ENCODE results near the gene FAM47E.
"Not testable (repeated sequence)": the region's sequence is repeated elsewhere in the genome, so short reads cannot be mapped to it uniquely, and the experiment has no call there.

Gene FAM47E

DNA sequence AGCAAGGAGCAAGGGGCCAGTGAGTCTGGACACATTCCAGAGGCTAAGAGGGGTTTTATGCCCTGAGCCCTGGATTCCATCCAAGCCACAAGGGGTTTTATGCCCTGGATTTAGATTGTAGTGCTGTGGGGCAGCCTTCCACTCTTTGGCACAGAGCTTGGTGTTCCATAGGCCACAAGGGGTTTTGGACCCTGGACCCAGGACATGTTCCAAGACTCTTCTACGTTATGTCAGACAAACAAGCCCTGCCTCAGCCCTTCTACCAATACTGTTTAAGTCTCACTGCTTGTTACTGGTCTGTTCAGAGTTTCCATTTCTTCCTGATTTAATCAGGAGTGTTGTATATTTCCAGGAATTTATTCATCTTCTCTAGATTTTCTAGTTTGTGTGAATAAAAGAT is 25.1 kb upstream of the FAM47E start:
- no peak for DNase-seq (ENCODE audit: low spot score)

DNA sequence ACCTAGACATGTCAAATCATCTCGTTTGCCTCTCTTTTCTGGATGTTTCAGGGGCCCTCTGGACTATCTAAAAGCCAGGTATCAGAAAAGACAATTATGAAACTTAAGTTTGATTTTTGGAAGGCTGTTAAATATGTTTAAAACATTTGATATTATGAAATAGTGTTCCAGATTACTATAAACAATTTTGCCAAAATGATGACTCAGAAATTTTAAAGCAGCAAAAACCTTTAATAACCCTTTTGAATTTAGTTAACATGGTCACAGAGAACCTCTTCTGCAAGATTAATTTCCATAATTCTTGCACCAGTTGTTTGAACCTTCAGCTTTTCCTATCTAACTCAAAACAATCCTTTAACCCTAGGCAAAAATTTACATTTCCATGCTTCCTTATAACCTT is 18.8 kb upstream of the FAM47E start:
- no peak for DNase-seq (ENCODE audit: low spot score)

- DNase-seq (ENCODE audit: low spot score) = no peak
Observed at GRCh38 chr4:76233083-76233482, 18.4 kb upstream of the FAM47E start.

GRCh38 chr4:76233529-76233928 is 18.0 kb upstream of the FAM47E start:
- DNase-seq (ENCODE audit: low spot score) = no peak

DNA sequence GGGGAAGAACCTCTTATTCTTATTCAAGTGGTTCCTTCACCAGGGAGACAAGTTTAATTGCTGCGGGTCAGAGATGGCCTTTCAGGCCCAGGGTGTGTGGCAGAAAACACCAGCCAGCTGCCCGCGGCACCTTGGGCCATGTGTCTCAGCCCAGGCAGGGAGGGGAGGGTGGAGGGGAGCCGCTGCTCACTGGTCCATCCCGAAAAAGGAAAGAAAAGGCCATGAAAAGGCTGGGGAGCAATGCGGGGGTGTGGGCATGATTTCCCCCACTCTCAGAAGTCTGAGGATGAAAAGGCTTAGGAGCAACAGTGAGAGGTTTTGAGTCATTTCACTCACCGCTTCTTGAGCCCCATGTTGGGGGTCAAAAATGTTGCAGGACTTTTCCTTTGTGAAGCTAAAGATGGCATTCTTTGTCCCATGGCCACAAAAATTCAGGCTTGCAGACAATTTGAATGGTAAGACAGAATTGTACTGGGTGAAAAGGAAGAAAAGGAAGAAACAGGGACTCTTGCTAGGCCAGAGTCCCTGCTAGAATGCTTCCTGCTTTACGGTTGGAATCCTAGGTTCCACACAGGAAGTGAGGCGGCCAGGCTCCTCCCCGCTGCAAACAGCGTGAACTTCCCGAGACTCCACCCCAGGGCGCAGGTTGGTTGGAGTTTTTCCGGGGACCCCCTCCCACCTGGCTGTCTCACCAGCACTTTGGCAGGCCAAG is 17.4 kb upstream of the FAM47E start:
- no peak for DNase-seq (ENCODE audit: low spot score)

DNA sequence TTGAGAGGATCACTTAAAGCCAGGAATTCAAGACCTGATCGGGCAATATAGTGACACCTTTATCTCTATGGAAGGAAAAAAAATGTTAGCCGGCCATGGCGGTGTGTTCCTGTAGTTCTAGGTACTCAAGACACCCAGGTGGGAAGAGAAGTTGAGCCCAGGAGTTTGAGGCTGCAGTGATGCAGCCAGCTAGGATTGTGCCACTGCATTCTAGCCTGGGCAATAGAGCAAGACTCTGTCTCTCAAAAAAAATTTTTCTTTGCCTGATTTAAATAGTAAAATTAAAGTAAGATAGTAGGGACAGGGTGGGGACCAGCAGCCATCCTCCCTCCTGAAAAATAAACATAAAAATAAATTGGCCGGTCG is 16.9 kb upstream of the FAM47E start:
- no peak for DNase-seq (ENCODE audit: low spot score)

GRCh38 chr4:76235407-76235806 is 16.1 kb upstream of the FAM47E start:
- no peak for DNase-seq (ENCODE audit: low spot score)

DNA sequence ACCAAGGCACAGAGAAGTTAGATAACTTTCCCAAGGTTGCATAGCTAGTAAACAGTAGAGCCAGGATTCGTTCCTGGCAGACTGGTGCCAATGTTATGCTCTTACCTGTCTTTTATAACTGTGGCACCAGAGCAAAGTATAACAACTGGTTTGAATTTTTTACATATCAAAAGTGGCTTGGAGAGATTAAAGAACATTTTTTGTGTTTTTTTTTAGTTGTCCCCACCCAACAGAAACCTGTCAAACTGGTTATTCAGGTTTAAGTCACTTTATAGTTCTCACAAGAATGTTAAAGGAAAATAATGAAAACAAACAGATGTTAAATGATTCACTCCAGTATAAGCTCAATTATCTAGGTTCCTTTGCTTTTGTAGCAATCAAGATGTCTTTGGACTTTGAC is 15.6 kb upstream of the FAM47E start:
- no peak for DNase-seq (ENCODE audit: low spot score)

GRCh38 chr4:76238236-76238635 is 13.3 kb upstream of the FAM47E start:
- no peak for DNase-seq (ENCODE audit: low spot score)

- DNase-seq (ENCODE audit: low spot score) = no peak
Observed at GRCh38 chr4:76238701-76239100, 12.8 kb upstream of the FAM47E start.

- DNase-seq (ENCODE audit: low spot score) = no peak
Observed at GRCh38 chr4:76240236-76240635, 11.3 kb upstream of the FAM47E start.

GRCh38 chr4:76243877-76244276 is 7.6 kb upstream of the FAM47E start:
- DNase-seq (ENCODE audit: low spot score) = not testable (repeated sequence)

DNA sequence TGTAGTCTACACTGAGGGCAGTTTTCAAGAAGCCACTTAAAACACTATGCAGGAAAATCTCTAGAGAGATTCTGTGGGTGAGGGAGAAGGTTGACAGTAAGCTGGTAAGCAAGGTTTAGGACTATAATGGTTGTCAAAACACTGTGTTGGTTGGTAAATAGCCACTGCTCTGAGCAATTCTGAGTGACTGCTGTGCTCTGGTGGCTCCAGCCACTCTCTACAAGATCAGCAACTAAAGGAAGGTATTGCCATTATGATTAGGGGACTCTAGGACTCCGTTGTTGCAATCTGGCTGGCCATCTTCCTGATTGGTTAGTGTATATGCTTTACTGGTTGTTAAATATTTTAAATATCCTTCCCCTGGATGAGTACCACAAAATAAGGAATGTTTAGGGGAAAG is 5.5 kb upstream of the FAM47E start:
- DNase-seq (ENCODE audit: low spot score) = no peak

- DNase-seq (ENCODE audit: low spot score) = no peak
Observed at GRCh38 chr4:76246852-76247251, 4.7 kb upstream of the FAM47E start.

GRCh38 chr4:76250962-76251361 is 559 bp upstream of the FAM47E start:
- no peak for DNase-seq (ENCODE audit: low spot score)

DNA sequence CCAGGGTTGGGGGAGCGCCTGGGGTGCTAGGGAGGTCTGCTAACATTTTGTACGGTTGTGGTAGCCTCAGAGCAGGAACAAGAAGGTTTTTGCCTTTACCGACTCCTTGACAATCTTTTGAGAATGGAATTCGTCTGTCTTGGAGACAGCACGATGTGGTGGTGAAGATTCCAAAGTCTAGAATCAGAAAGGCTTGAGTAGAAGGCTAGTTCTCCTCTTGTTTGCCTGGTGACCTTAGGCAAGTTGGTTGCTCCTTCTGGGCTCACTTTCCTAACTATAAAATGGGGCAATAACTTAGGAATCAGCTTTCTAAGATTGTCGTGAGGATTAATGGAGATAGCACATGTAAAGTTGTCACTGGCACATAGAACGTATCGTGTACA is 741 bp downstream of the FAM47E start:
- no peak for DNase-seq (ENCODE audit: low spot score)

- no peak for DNase-seq (ENCODE audit: low spot score)
Observed at GRCh38 chr4:76253511-76253910, 2.0 kb downstream of the FAM47E start.

DNA sequence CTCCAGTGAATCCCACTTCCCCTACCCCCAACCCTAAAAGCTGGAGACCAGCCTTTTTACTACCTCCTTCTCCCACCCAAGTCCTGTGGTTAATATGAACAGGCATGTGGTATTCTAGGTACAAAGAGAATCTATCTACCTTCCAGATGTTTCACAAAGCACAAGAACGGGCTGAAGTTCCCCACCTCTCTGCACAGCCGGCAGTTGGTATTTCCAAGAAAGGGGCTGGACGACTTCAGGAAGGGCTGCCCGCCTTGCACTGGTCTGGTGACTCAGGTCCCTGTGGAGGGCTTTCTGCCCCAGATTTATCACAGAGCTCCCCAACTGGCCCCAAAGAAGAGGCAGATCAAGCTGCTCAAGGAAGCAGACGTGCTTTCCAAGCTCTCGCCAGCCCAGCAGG is 4.5 kb downstream of the FAM47E start:
- no peak for DNase-seq (ENCODE audit: low spot score)

GRCh38 chr4:76256968-76257367 is 5.4 kb downstream of the FAM47E start:
- no peak for DNase-seq (ENCODE audit: low spot score)

- DNase-seq (ENCODE audit: low spot score) = no peak
Observed at GRCh38 chr4:76257824-76258223, 6.3 kb downstream of the FAM47E start.

- no peak for DNase-seq (ENCODE audit: low spot score)
Observed at GRCh38 chr4:76260571-76260970, 9.1 kb downstream of the FAM47E start.

GRCh38 chr4:76265631-76266218 is 14.2 kb downstream of the FAM47E start:
- DNase-seq (ENCODE audit: low spot score) = no peak

DNA sequence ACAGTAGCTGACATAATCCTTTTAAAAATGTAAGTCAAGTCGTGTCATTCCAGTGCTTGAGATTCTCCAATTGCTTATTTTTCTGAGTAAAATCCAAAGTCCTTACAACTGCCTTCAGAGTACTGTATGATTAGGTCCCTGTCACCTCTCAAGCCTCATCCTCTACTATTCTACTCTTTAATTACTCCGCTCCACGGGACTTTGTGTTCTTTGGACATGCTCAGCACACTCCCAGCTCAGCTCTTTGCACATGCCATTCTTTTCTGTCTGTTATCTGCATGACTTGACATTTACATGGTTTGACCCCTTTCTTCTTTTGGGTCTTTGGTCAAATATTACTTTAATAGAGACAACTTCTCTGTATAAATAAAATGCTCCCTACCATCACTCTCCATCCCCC is 15.1 kb downstream of the FAM47E start:
- no peak for DNase-seq (ENCODE audit: low spot score)

DNA sequence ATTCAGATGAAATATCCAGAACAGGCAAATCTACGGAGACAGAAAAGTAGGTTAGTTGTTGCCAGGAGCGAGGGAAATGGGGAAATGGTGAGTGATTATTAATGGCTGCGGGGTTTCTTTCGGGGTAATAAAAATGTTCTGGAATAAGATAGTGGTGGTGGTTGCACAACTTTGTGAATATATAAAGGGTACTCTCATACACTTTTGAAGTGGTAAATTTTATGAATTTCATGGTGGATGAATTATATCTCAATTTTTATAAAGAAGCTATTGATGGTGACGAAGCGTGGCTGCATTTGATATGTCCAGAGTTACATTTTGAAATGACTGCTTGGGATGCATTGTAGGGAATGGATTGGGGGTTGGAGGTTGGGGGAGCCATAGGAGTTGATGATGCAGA is 16.3 kb downstream of the FAM47E start:
- no peak for DNase-seq (ENCODE audit: low spot score)

Measured in CD4-positive, alpha-beta T cell treated with Interleukin-6 at 100 ng/mL for 8 hours (primary cell).